Activated CD4-positive, alpha-beta T cell treated with anti-CD3 and anti-CD28 coated beads for 4 hours (primary cell): ENCODE data around the gene ST7.

ENCODE experiments used
- DNase-seq, 2 donors: peaks; one replicate each; pipeline ENCODE4 v3.0.0-alpha.2; 2020

The ST7 gene

DNA sequence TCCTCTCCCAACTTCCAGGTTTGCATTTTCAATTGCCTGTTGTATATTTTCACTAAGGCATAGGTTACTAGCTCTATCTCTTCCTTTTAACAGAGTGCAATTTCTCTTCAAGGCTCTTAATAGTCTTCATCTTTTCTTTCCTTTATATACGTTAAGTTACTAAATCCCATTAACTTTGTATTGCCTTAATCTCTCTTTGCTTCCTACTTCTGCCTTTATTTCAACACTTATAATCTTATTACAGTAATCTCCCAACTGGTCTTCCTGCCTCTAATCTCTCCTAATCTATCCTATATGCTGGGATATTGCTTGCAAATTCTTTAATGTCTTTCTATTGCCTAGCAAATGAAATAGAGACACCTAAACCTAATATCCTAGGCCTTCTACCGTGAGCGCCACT is 26.1 kb downstream of the ST7 start:
- DNase-seq, result no peak

DNA sequence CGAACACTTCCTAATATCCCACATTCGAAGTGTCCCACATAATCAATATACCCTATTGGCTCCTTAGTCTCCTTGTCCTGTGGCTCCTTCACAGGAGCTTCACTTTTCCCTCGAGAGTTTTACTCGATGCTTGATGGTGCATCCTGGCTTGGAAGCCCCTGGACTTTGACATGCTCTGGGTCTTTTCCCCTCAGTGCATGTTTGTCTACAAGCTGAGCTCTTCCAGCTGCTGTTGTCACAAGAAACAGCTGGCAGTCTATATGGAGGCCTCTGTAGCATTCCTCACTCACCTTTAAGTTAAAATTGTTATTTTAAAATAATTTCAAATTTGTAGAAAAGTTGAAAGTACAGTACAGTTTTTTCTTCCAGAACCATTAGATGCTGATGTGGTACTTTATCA is 27.1 kb downstream of the ST7 start:
- no peak for DNase-seq

DNA sequence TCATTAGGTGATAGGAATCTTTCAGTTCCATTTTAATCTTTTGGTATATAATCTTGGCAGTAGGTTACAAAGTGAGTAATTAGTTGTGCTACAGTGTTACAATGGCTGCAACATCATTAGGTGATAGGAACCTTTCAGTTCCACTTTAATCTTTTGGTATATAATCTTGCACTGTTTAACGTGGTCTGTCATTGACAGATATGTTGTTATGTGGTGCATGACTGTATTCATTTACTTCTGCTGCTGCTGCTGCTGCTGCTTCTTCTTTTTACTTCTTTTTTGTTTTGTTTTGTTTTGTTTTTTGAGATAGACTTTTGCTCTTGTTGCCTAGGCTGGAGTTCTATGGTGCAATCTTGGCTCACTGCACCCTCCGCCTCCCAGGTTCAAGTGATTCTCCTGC is 28.6 kb downstream of the ST7 start:
- no peak for DNase-seq

DNA sequence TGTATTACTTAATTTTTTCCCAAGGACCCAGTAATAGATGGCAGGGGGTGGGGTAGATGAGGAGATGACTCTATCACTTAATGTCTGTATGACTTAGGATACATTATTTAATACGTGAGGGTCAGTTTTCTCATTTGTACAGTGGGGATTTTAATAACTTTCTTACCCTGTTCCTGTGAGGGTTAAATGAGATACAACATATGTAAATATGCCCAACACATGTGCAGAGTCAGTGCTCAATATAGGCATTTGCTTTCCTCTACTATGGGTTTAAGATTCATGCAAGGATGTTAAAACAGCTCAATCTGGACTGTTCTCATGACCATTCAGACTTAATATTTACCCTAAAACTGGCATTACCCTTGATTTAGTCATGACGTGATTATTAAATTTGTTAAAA is 31.2 kb downstream of the ST7 start:
- DNase-seq, result no peak

GRCh38 chr7:116984917-116985316 is 31.6 kb downstream of the ST7 start:
- DNase-seq, result no peak

DNA sequence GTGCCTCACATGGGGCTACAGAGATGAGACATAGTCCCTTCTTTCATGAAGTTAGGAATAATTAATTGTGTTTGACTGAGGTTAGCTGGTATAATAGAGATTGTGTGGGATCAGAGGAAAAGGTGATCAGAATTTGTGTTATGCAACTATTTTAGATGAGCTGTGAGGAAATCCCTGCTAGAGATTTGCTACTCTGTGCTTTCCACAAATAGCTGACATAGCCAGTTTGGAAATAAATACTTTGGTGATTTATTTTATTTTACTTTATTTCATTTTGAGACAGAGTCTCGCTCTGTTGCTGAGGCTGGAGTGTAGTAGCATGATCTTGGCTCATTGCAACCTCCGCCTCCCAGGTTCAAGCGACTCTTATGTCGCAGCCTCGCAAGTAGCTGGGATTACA is 32.3 kb downstream of the ST7 start:
- no peak for DNase-seq

GRCh38 chr7:116986611-116987565 is 33.6 kb downstream of the ST7 start:
- no peak for DNase-seq

- no peak for DNase-seq
These were observed 35.2 kb downstream of the ST7 start for GRCh38 chr7:116988363-116988989.

- DNase-seq, result no peak
These were observed 36.8 kb downstream of the ST7 start for GRCh38 chr7:116990056-116990455.

DNA sequence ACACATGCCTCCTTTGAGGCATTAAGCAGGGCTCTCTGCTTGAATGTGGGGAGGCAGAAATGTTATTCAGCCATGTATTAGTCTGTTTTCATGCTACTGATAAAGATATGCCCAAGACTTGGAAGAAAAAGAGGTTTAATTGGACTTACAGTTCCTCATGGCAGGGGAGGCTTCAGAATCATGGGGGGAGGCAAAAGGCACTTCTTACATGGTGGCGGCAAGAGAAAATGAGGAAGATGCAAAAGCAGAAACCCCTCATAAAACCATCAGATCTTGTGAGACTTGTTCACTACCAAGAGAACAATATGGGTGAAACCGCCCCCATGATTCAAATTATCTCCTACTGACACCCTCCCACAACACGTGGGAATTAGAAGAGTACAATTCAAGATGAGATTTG is 37.9 kb downstream of the ST7 start:
- DNase-seq, result no peak

DNA sequence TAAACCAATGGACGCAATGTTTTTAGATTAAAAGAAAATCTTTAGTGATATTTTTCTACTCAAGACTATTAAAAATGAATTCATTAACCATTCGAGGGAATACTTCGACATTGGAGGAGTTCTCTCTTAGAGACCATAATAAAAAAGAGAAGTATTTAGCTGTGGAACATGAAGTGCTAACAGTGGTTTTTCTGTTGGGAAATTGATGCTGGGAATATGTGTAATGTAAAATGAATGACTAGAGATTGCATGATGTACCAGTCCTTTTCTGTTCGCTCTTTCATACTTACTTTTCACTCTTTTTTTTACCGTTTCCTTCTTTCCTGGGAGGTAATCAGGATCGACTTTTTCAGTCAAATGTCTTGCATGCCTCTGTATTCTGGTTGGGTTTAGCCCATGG is 41.3 kb downstream of the ST7 start:
- DNase-seq, result no peak

DNA sequence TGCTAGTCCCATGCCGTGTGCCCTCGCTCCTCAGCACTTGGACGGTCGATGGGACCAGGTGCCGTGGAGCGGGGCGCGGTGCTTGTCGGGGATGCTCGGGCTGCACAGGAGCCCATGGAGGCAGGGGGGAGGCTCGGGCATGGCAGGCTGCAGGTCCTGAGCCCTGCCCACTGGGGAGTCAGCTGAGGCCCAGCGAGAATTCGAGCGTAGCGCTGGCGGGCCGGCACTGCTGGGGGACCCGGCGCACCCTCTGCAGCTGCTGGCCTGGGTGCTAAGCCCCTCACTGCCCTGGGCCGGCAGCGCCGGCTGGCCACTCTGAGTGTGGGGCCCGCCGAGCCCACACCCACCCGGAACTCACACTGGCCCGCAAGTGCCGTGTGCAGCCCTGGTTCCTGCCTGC is 44.7 kb downstream of the ST7 start:
- no peak for DNase-seq

DNA sequence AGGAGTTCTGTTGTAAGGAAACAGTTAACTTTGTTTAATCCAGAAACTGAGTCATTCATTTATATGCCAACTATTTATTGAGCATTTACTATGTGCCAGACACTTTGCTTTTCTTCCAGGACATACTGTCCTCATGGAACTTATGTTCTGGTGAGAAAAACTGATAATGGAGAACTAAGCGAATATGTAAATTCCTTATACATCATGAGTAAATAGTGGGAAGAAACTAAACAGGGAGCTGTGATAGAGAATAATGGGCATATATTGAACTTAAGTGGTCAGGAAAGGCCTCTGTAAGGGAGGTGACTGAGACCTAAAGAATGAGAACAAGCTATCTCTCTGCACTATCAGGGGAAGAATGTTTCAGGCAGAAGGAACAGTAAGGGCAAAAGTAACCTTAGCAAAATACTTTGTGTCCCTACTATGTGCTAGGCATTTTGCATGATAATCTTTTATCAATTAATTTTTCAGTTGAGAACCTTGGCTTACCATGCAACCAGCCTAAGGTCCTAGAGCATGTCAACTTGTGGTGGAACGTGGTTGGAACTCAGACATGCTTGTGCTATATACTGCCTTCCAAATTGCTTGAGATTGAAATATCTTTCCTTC is 45.4 kb downstream of the ST7 start:
- DNase-seq, result no peak

DNA sequence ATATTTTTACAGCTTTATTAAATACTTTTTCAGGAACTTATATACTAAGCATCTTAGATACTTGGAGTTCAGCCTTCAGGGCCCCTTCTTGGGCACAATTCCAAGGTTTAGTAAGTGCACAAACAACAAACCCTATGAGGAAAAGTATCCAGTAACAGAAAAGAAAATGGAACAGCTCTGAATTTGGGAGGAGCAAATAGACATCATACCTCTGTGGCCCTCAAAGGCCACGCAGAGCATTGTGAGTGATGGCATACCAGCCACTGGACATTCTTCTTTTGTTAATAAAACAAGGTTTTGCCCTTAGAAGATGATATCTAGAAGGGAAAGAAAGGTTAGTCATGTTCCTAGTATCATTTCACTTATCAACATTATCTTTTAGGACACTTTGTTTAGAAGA is 46.0 kb downstream of the ST7 start:
- no peak for DNase-seq

- no peak for DNase-seq
These were observed 48.0 kb downstream of the ST7 start for GRCh38 chr7:117001283-117001682.

DNA sequence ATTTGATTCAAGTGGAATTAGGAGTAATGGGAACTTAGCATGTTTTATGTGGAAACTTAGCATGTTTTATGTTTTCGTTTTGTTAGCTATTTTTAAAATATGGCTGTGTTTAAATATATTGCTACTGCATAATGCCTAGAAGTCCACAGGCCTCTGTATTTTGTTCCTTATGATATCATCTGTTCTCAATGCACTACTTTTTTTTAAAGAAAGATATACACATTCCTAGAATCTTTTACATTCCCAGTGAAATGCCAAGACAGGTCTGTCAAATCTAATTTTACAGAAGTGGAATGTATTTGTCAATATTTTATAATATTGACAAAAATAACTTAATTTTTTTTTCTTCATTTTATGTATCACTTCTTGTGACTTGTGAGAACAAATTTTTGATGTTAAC is 51.6 kb downstream of the ST7 start:
- no peak for DNase-seq

GRCh38 chr7:117005449-117005848 is 52.1 kb downstream of the ST7 start:
- no peak for DNase-seq

DNA sequence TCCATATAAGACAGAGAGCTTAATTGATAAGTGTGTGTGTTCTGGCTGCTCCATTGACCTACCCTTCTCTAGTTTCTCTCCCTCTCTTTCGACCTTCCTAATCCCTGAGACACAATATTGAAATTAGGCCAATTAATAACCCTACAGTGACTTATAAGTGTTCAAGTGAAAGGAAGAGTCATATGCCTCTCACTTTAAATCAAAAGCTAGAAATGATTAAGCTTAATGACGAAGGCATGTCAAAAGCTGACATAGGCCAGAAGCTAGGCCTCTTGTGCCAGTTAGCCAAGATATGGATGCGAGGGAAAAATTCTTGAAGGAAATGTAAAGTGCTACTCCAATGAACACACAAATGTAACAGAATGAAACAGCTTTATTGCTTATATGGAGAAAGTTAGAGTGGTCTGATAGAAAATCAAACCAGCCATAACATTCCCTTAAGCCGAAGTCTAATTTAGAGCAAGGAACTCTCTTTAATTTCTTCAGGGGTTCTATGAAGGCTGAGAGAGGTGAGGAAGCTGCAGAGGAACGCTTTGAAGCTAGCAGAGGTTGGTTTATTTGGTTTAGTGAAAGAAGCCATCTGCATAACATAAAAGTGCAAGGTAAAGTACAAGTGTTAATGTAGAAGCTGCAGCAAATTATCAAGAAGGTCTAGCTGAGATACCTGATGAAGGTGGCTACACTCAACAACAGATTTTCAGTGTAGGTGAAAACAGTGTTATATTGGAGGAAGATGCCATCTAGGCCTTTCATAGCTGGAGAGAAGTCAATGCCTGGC is 53.8 kb downstream of the ST7 start:
- no peak for DNase-seq

DNA sequence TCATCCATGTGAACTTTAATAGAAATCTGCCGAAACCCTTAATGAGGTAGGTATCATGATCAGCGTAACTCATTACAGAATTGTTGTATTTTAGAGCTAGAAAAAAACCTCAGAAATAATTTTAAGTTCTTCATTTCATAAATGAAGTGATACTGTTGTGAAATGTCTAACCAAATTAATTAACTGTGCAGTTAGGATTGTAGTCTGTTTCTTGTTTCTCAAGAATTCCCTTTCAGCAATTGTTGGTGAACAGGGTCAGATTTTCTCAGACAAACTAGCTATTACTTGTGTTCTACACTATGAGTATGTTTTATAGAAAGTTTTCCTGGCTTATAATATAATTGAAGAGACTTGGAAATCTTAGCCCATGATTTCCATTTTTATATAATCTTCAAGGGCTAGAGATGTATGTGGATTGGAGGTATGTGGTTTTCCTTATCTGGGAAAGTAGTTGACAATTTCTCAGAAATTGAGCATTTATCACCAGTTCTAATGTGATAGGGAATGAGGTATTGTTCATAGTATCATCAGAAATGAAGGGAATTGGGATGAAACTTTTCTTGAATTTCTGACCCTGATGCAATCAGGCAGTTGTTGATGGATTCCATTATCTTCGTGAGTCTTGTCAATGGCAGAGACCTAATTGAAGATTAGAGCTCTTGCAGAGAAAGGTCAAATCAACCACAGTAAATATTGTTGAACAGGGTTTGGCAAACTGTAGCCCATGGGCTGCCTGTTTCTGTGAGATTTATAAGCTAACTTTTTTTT is 55.0 kb downstream of the ST7 start:
- no peak for DNase-seq

DNA sequence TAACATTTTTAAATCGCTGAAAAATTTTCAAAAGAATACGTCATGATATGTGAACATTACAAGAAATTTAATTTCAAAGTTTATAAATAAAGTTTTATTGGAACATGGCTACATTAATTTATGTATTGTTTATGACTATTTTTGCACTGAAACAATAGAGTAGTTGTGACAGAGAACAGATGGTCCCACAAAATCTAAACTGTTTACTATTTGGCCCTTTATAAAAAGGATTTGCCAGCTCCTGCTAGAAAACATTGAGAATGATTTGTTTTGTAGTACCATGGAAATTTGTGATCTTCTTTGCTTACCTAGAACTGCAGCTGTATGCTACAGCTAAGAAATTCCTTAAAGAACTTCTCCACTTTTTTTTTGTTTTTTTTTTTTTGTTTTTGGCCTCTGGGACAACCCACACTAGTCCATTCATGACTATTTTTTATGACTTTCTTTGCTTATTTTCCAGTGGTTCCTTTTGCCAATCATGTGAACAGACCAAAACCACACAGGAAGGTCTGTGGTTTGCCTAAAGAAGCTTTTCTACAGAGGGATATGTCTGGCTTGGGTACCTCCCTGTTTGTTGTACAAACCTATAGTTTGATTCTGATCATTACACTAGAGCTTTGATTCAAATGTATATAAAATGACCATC is 55.7 kb downstream of the ST7 start:
- no peak for DNase-seq

DNA sequence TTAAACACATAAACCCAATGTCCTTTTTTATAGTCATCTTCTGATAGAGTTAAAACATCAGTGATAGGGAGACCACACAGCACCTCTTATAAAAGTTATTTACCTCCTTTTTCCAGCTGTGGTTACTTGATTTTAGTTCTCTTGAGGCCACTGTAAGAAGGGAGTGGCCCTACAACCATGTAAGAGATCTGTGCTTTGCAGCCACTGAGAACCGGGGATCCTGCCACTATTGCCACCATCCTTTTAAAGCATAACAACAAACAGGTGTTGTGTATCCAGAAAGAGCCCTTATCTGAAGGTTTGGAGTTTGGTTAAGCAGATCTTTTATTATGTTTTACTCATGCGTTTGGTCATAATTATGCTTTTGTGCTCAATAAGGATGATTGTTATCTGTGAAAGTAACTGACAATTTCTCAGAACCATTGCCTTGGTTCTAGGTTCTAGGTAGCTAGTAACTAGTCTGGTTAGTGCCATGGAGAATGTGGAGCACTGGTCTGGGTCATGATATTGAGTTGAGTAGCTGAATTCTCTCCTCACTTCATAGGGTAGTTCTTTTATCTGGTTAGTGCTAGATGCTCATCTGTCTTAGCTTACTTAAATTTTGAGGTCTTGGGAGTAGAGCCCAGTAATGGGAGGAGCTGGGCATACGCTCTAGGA is 56.5 kb downstream of the ST7 start:
- no peak for DNase-seq
